Stimulated activated CD8-positive, alpha-beta memory T cell treated with anti-CD3 and anti-CD28 coated beads, Interleukin-12 subunit alpha, Interleukin-12 subunit beta, amount 100 ng/mL, for 4 hours (primary cell): Measurements from ENCODE around the gene SNAP23.
"Not testable (repeated sequence)": the region's sequence is repeated elsewhere in the genome, so short reads cannot be mapped to it uniquely, and the experiment has no call there.

Experiments used
- DNase-seq: peaks from one replicate; pipeline ENCODE4 v3.0.0-alpha.2; 2020; ENCODE audit warnings: low read depth

SNAP23 gene

GRCh38 chr15:42498212-42499068 is 3.0 kb downstream of the SNAP23 start:
- DNase-seq: no peak

GRCh38 chr15:42499858-42500609 is 4.6 kb downstream of the SNAP23 start:
- DNase-seq: no peak

GRCh38 chr15:42502477-42502876 is 7.0 kb downstream of the SNAP23 start:
- DNase-seq: no peak

- DNase-seq: no peak
Measured at GRCh38 chr15:42503825-42504224, 8.4 kb downstream of the SNAP23 start.

GRCh38 chr15:42504631-42505030 is 9.2 kb downstream of the SNAP23 start:
- DNase-seq: no peak

GRCh38 chr15:42507514-42507913 is 12.1 kb downstream of the SNAP23 start:
- DNase-seq: no peak

GRCh38 chr15:42508263-42508690 is 12.8 kb downstream of the SNAP23 start:
- no peak for DNase-seq

- DNase-seq: no peak
Measured at GRCh38 chr15:42510258-42511006, 15.0 kb downstream of the SNAP23 start.

- DNase-seq: no peak
Measured at GRCh38 chr15:42511007-42511391, 15.6 kb downstream of the SNAP23 start.

- no peak for DNase-seq
Measured at GRCh38 chr15:42523331-42523730, 27.9 kb downstream of the SNAP23 start.

- DNase-seq: no peak
Measured at GRCh38 chr15:42528970-42529369, 33.5 kb downstream of the SNAP23 start.

GRCh38 chr15:42533246-42533645 is 37.8 kb downstream of the SNAP23 start:
- DNase-seq: no peak

GRCh38 chr15:42544853-42545629 is 49.6 kb downstream of the SNAP23 start:
- DNase-seq: no peak

- DNase-seq: no peak
Measured at GRCh38 chr15:42547918-42548248, 52.4 kb downstream of the SNAP23 start.

GRCh38 chr15:42548249-42549031 is 53.0 kb downstream of the SNAP23 start, which contains the start of the genes HAUS2 and LRRC57:
Gene HAUS2, plus strand, starts transcription at chr15:42548838. Its CDS starts 35 bp downstream, at chr15:42548873.
Gene LRRC57, minus strand, starts transcription at chr15:42548793. Its CDS starts 359 bp downstream, at chr15:42548434.
- DNase-seq: peak; percentile 79

GRCh38 chr15:42549032-42549491 is 53.6 kb downstream of the SNAP23 start:
- no peak for DNase-seq

- no peak for DNase-seq
Measured at GRCh38 chr15:42549741-42550392, 54.4 kb downstream of the SNAP23 start.

GRCh38 chr15:42553554-42553953 is 58.1 kb downstream of the SNAP23 start:
- DNase-seq: no peak

GRCh38 chr15:42556550-42557207 is 61.2 kb downstream of the SNAP23 start:
- DNase-seq: not testable (repeated sequence)

- no peak for DNase-seq
Measured at GRCh38 chr15:42558739-42559138, 63.3 kb downstream of the SNAP23 start.
